NOMO-1 treated with DMSO at 0.1 percent for 48 hours (cell line): ENCODE results near the gene TEDC1.

ENCODE experiments used
- DNase-seq: peaks from one replicate; lab custom pipeline; 2025; ENCODE audit not compliant: unreplicated experiment; lab: John Stamatoyannopoulos, UW

The TEDC1 gene

DNA sequence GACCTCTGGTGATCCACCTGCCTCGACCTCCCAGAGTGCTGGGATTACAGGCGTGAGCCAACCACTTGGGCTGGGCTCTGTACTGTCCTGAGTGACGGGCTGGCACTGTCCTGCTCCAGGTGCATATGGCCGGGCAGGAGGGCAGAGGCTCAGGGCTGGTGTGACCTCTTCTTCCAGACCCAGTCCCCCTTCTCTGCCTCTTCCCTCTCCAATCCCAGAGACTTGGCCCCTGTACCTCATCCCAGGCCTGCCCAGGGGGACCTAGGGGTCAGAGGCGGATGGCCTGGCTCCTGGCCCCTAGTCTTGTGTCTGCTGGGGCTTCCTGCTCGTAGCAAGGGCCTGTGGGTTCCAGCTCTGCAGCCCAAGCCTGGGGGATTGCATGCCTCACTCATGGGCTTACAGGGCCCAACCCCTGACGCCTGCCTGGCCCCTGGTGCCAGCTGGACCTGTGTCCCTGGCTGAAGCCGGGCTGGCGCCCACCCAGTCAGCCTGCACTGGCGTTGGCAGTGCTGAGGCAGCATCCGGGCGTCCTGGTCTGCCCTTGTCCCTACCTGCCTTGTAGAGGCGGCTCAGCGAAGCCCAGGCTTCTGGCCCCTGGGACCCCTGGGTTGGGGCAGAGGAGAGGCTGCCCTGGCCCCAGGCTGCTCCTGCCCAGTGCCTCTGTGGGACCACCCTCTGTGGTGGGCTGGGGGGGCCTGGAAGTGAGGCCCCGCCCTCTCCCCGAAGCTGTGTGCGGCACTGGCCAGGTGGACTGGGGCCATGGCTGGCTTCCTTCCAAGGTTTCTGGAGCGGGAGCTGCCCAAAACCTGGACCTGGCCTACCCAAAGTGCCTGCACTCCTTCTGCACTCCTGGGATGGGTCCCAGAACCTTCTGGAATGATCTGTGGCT is 4.3 kb downstream of the TEDC1 start:
- DNase-seq = no peak

DNA sequence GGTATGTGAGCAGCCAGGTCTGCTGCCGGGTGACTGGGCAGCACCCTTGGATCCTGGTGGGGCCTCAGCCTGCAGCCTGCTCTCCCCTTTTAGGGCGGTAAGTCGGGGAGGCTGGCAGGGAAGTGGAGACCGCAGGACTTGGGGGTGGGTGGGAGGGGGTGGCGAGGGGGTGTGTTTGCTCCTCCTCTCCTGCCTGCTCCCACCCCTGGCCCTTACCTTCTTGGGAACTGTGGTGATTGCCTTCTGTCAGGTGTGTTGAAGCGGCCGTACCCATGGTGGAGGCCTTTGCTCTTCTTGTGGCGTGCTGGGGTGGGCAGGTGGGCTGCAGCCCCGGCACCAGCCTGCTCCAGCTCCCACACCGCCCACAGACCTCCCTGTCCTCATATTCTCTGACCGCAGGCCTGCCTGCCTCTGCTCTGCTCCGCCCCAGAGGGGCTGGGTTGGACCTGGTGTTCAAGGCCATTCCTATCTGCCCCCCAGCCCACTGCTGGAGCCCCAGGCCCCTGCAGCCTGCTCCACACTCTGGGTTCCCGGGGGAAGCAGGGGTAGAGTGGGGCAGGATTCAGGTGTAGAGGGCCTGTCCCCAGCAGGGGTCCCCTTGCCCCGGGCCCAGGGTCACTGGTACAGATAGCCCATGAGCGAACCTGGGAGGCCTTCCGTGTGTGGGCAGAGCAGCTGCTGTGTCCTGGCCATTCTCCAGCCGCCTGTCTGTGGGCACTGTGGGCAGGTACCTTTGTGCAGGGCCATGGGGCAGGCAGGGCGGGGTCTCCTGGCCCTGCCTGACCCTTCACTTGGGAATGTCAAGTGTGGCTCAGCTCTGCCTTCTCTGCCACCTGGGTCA is 5.2 kb downstream of the TEDC1 start:
- DNase-seq = no peak

DNA sequence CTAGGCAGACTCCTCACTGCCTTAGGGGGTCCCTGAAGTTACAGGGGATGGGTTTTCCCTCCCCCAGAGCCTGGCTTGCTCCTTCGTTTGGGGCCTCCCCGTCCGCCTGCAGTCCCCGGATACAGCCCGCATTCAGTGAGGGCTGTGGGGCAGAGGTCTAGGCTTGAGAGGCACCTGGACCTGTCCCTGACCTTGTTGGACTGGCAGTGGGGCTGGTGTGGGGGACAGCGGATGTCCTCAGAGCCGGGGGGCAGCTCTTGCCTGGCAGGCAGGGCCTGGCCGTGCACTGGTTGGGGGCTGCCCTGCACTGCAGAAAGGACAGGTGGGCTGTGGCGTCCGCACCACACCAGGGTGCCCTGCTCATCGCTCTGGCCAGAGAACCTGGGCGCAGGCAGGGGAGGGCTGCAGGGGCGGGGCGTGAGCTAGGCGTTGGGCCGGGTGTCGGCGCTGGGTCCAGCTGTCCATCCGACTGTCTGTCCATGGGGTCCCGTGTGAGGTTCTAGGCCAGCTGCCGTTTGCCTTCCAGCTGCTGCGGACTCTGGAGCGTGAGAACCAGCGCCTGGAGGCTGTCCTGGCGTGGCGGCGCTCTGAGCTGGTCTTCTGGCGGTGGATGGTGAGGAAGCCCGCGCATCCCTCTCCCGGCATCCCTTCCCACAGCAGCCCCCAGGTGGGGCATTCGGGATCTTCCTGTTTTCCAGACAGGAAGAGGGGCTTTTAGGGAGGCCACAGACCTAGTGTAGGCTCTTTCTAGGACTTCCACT is 6.0 kb downstream of the TEDC1 start:
- no peak for DNase-seq

DNA sequence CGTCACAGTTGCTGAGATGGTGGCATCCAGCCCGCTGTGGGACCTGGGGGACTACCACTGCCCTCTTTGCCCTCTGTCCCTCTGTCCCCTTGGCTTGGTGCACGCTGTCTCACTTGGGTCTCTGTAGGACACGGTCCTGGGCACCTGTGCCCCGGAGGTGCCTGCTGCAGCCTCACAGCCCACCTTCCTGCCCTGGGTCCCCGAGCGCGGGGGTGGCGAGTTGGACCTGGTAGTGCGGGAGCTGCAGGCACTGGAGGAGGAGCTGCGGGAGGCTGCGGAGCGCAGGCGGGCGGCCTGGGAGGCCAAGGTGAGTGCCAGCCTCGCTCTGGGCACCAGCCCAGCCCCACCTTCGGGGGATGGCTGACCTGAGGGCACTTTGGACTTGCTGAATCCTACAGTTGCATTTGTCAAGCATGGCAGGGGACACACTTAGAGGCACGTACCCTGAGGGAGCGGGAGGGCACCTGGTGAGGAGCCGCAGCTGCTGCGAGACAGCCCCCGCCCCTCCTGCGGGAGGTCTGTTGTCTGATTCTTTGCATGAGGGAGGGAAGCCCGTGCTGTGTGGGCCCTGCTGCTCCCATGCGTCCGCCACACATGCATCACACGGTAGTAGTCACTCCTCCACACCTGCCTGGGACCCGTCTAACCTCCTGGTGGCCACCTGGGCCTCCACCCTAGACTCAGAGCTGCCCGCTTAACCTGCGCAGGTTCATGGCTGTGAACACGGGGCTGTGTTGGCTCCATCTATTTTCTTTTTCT is 6.8 kb downstream of the TEDC1 start:
- DNase-seq = no peak

DNA sequence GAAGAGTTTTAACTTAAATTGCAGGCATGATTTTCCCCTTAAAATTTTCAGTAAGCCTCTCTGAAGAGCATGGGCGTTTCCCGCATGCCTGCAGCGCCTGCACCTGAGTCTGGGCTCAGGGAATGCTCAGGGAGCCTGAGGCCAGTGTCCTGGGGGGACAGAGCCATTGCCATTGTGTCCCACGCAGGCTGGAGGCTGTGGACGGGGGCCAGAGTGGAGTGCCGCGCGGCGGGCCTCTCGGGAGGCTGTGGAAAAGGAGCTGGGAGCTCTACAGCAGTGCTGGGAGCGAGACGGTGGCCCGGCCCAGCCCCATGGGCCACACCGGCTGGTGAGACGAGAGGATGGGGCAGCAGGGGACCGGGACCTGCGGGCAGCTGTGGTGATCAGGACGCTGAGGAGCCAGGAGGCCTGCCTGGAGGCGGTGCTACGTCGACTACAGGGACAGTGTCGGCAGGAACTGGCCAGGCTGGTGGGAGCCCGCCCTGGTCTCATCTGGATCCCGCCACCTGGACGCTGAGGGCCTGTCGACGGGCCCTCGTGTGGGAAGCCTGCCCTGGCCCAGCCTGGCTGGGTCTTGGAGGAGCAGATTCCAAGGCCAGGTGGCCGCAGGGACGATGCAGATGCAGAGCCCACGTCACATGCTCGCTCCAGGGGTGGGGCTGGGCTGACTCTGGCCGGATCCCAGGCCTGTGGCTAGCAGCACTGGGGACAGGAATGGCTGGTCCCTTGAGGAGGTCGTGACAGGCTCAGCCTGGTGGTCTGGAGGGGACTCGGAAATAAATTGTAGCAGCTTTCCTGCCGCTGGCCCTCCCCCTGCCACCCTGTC is 7.6 kb downstream of the TEDC1 start:
- DNase-seq = no peak

DNA sequence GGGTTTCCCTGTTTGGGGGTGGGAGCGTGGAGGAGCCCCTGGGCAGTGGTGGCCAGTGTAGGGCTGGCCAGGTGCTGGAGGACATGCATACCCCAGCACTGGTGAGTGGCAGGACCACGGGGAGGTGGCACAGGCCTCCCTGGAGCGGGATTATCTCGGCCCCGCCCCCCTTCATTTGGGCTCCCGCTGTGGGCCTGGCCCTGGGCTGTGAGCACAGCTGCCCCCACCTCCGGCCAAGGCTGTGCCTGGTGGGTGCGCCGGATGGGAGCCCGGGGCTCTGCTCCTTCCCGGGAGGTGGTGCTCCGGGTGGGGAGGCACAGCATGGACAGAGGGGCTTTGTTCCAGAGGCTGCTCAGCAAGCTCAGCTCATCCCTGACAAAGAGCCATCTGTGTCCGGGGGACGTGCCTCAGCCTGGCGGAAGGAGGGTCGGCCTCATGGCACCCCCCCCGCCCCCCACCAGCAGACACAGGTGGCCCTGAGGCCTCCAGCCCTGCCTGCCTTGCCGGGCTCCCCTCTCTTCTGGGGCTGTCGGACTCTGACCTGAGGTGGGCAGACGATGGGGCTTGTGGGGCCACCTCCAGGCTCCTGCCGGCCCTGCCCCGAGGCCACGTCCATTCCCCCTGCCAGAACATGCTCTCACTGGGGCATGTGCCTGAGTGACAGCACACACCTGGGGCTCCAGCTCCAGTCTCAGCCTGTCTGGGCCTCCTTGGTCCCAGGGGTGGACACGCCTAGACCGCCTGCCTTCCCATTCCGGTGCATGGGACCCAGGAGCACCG is 8.4 kb downstream of the TEDC1 start:
- DNase-seq = no peak

DNA sequence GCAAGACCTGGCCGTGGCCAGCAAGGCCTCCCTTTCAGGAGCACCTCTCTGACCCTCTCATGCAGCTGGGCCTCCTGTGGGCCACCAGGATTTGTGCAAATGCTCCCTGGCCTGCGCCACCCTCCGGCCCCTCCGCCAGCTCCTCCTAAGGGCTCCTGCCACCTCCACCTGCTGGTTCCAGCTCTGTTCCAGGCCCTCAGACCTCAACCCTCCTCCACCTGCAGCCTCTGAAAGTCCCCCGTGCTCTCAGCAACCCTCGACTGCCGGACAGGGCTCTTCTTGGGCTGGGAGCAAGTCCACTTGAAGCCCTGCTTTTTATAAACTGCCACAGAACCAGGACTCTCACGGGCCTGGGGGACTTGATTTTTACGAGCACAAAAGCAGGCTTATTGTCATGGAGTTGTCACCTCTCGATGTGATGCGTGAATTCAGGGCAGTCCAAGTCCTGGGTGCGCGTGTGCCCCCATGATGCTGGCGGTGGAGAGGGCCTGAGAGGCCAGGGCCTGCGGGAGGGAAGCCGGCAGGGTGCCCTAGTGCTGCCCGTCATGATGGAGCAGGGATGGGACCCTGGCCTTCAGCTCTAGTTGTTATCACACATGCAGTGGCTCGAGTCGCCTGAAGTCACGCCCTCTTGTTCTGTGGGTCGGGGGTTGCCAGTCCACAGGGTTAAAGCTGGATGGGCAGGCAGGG is 9.1 kb downstream of the TEDC1 start:
- no peak for DNase-seq

DNA sequence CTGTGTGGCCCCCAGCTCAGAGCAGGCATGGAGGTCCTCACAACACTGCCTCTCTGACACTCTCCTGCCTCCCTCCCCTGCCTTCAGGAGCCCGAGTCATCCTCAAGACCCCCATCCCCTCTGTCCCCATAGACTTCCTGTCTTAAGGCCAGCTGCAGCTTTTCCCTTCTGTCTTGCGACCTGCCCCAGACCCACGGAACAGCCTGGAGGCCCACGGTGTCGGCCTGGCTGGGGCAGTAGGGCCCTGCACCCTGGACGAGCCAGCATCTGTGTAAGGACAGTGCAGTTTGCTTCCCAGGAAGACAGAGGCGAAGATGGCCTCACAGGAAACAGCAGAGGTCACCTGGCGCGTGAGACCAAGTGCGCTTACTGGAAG is 9.7 kb downstream of the TEDC1 start:
- DNase-seq = no peak

DNA sequence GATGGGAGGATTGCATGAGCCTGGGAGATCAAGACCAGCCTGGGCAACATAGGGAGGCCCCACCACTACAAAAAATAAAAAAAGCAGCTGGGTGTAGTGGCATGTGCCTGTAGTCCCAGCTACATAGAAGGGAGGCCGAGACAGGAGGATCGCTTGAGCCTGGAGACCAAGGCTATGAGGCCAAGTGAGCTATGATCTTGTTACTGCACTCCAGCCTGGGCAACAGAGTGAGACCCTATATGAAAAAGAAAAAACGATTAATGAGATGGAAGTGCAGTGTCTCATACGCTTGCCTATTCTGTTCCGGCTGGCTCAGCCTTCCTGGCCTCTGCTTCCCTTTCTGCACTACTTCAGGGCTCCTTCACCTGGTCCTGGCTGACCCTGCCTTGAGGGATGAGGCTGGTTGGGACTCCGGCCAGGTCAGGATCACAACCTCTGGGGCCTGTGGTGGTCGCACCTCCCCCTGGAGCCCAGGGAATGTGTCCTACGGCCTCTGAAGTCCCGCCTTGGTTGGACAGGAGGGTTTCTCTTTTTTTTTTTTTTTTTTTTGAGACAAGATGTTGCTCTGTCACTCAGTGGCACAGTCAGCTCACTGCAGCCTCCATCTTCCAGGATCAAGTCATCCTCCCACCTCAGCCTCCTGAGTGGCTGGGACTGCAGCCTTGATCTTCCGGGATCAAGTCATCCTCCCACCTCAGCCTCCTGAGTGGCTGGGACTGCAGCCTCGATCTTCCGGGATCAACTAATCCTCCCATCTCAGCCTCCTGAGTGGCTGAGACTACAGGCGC is 10.7 kb downstream of the TEDC1 start:
- DNase-seq = no peak

DNA sequence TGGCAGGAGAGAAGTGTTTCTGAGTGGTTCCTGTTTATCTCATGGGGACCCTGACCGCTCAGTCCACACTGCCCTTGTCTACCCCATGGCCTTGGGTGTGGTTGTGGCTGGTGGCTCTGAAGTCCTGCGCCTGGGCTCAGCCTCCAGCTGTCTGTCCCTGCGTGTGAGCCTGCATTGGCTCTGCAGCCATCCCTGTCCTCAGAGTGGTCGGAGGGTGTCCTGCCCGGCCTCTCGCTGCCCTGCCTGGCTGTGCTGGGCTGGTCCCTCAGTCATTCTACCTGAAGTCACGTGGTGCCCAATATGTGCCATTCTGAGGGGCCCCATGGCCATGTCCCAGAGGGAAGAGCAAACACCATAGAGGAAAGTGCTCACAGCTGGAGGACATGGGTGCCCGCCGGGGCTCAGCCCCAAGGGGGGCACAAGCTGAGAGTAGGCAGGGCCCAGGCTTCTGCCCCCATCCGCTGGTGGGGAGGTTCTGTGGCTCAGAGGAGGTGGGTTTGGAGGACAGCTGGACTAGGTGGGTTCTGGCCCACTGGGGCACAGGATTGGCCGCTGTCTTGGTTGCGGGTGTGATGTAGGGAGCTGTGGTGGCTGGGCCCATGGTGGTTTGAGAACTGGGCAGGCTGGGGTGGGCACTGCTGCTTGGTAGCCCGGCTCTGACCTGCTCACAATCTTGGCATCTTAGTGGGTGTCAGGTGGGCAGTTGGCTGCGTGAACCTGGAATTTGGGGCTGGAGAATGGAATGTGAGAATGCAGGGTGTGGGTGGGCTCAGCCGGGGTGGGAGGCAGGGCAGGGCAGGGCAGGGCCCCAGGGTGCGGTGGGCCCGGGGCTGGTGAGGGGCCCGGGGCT is 11.6 kb downstream of the TEDC1 start:
- DNase-seq = no peak

DNA sequence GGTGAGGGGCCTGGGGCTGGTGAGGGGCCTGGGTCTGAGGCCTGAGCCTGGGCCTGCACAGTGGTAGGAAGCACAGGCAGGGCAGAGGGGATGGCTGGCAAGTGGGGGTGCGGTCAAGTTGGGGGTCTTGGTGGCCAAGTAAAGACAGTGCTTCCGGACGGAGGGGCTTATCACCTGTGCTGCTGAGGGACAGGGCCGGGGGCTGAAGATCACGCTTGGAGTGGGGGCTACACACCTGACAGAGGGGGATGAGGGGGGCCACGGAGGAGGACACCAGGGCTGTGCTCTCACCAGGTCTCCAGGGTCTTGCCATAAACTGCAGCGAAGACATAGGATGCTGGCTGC is 12.2 kb downstream of the TEDC1 start:
- DNase-seq = no peak

DNA sequence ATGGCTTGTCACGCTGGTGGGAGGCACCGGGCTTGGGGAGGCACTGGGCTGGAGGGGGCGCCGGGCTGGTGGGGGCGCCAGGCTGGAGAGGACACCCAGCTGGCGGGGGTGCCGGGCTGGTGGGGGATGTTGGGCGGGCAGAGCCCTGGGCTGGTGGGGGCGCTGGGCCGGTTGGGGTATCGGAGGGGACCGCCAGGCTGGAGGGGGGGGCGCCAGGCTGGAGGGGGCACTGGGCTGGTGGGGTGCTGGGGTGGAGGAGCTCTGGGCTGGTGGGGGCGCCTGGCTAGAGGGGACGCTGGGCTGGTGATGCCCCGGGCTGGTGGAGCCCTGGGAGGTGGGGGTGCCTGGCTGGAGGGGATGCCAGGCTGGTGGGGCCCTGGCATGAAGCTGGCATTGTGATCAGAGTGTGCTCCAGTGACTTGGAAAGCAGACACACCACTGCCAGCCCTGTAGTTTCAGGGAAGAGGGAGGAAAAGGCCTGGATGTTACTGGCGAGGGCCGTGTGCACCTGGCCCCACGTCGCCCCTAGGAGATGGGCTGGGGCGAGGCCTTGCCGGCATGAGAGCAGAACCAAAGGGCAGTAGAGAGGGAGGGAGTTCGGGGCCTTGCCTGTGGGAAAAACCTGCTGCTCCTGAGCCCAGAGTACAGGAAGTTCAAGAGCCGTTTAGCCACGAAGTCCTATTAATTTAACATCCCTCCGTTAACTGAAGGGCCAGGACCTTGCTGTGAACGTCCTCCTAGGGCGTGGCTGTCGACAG is 13.1 kb downstream of the TEDC1 start:
- no peak for DNase-seq

DNA sequence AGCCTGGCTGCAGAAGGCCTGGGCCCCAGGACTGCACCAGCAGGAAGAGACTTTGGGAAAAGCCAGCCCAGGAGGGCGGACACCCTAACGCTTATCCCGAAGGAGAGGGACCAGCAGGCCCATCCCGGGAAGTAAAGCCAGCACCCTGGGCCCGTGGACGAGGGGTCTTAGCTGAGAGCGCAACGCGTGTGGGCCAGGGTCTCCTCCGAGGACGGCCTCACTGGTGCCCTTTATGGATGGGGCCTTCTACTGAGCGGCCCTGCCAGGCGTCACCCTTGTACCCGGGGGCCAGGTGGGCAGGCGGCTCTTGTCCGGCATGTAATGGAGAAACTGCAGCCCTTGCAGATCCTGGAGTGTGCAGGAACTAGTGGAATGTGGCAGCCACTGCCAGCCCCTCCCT is 14.1 kb downstream of the TEDC1 start:
- DNase-seq = no peak

DNA sequence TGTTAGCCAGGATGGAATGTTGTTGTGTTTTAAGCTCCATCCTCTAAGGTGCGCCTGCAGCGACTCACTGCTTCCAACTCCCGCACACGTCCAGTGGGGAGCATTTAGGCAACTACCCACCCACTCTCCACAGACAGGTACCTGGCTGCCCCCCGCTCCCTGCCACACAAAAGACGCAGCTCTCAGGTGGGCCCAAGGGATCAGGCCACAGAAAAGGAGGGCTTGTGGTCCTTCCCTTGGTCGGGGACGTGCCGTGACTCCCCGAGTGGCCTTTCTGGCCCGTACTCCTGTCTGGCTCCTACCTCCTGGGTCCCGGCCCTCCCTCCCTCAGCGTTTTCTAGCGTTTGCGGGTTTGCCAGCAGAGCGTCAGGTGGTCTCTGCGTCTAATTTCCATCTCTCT is 16.2 kb downstream of the TEDC1 start:
- DNase-seq = no peak

DNA sequence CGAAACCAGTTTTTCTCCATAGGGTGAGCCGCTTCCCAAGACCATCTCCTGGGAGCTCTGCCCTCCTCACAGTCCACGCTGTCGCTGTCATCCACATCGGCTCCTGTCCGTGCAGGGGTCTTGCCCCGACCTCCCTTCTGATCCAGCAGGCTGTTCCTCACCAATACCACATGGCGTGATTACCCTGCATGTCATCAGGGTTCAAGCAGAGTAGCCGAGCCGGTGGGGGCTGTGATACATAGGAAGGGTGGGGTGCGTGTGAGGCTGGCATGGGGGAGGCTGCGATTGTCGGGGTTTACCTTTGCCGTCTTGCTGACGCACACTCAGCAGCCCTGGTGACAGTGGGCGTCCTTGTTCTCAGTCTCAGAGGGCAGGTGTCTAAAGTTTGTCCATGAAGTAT is 17.0 kb downstream of the TEDC1 start:
- DNase-seq = no peak

DNA sequence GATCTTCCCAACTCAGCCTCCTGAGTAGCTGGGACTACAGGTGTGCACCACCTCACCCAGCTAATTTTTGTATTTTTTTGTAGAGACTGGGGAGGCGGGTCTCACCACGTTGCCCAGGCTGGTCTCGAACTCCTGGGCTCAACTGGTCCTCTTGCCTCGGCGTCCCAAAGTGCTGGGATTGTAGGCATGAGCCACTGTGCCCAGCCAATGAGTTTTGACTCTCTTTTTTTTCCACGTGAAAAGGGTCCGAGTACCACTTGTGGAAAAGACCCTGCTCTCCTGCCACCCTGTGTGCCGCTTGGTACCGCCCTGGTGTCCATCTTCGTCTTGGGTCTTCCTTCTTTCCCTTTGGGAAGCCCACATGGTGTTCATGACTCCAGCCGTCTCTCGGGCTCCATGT is 17.6 kb downstream of the TEDC1 start:
- no peak for DNase-seq
